ENCODE results near the gene CUX1.

GRCh38 chr7:102225025-102225424, 407.6 kb downstream of the CUX1 start:
- no peak for TF ChIP-seq CTCF (IDR thresholded peaks at IDR 0.05)
- TF ChIP-seq POLR2A (IDR thresholded peaks at IDR 0.05) = no peak
